ENCODE measurements around the gene C5orf52.

DNA sequence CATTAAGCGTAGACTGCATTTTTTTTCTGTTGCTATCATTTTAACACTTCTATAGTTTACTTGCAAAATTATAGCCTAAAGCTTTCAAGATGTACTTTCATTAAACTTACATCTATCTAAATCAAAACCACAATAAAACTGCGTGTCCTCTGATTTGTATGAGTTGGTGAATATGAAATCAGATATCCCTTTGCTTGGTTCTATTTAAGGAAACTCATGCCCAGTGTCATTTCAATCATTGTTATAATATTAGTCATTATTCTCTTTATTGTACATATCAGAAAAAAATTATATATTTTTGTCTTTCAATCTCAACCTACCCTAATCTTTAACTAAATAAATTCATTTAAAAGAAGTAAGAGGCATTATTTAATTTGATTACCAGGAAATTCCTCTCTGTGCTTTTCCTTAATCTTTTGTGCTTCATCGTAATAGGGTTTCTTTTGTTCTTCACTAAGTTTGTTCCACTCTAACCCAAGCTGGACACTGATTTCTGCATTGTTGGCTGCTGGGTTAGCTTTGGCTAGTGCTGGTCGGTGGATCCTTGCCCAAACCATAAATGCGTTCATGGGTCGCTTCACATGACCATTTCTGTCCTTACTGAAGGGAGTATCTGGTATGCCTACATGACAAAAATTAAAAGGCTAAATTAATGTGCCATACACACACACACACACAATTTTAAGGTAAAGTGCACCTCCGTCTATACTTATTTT is 22.9 kb upstream of the C5orf52 start:
- TF ChIP-seq EZH2 (IDR thresholded peaks at IDR 0.05) (no peak), POLR2AphosphoS5 (IDR thresholded peaks at IDR 0.05; ENCODE audit: borderline replicate concordance, low read depth, low read length) (no peak), FOXP2 (optimal IDR thresholded peaks at IDR 0.05; ENCODE audit: control extremely low read depth, extremely low read length, insufficient read depth) (no peak)

Data from SK-N-MC (cell line).